ENCODE data around the gene TRAIP. TPM values are rescaled to one million over a fixed set of nuclear protein-coding genes. Genes with fewer than 3 reads are reported as not detected.

Gene TRAIP
- total RNA-seq, 2 donors from 2014 or later = 2.8 to 7.7 TPM

- H3K9me3 ChIP-seq = no peaks in the 10 kb centered on the region
- H3K27ac ChIP-seq = no peak overlapping the region
- no peak overlapping the region for H3K4me3 ChIP-seq
- H3K4me1 ChIP-seq (replicated peaks) = no peaks in the 10 kb centered on the region
- TF ChIP-seq POLR2AphosphoS5 (IDR thresholded peaks at IDR 0.05) (no peak), CTCF (IDR thresholded peaks at IDR 0.05) (no peak), POLR2A (IDR thresholded peaks at IDR 0.05) (no peak)
- intact Hi-C loops (cut with DNase I) = no loop called here
- H3K36me3 ChIP-seq = no peaks in the 10 kb centered on the region
- no peaks in the 10 kb centered on the region for H3K27me3 ChIP-seq (replicated peaks; ENCODE audit: insufficient read depth)
- 46% methylated on average over 6 of the region's 6 CpGs for WGBS
- DNase-seq (ENCODE audit: low spot score) = no peak
Observed at GRCh38 chr3:49882166-49882565, 25.8 kb upstream of the TRAIP start.

GRCh38 chr3:49880581-49881315 lies 24.4 kb upstream of the TRAIP start:
- no peak for TF ChIP-seq POLR2AphosphoS5 (IDR thresholded peaks at IDR 0.05)
- no peak for TF ChIP-seq POLR2A (IDR thresholded peaks at IDR 0.05)
- TF ChIP-seq CTCF (IDR thresholded peaks at IDR 0.05) = no peak
- intact Hi-C loops (cut with DNase I) = no loop called here
- Histone ChIP-seq H3K9me3 (no peaks in the 10 kb centered on the region), H3K27ac (no peak overlapping the region), H3K36me3 (no peaks in the 10 kb centered on the region), H3K4me1 (replicated peaks) (no peaks in the 10 kb centered on the region), H3K27me3 (replicated peaks; ENCODE audit: insufficient read depth) (no peaks in the 10 kb centered on the region), H3K4me3 (no peak overlapping the region)
- no peak for DNase-seq (ENCODE audit: low spot score)
- WGBS = 44% methylated on average over 6 of the region's 6 CpGs

- TF ChIP-seq POLR2AphosphoS5 (IDR thresholded peaks at IDR 0.05) = no peak
- no peak for TF ChIP-seq CTCF (IDR thresholded peaks at IDR 0.05)
- TF ChIP-seq POLR2A (IDR thresholded peaks at IDR 0.05) = no peak
Observed at GRCh38 chr3:49879721-49880120, 23.4 kb upstream of the TRAIP start.

GRCh38 chr3:49878686-49879085 lies 22.3 kb upstream of the TRAIP start:
- no peaks in the 10 kb centered on the region for H3K9me3 ChIP-seq

More at GRCh38 chr3:49879721-49880120, 23.4 kb upstream of the TRAIP start:
- Histone ChIP-seq H3K4me1 (replicated peaks) (no peaks in the 10 kb centered on the region), H3K9me3 (no peaks in the 10 kb centered on the region), H3K27me3 (replicated peaks; ENCODE audit: insufficient read depth) (no peaks in the 10 kb centered on the region), H3K27ac (no peak overlapping the region), H3K4me3 (no peak overlapping the region), H3K36me3 (no peaks in the 10 kb centered on the region)
- intact Hi-C loops (cut with DNase I) = no loop called here
- DNase-seq (ENCODE audit: low spot score) = no peak
- WGBS = 63% methylated on average over 2 of the region's 2 CpGs

More at GRCh38 chr3:49878686-49879085, 22.3 kb upstream of the TRAIP start:
- H3K36me3 ChIP-seq = no peaks in the 10 kb centered on the region
- intact Hi-C loops (cut with DNase I) = no loop called here
- DNase-seq (ENCODE audit: low spot score) = no peak
- H3K27me3 ChIP-seq (replicated peaks; ENCODE audit: insufficient read depth) = no peaks in the 10 kb centered on the region
- H3K4me3 ChIP-seq = no peak overlapping the region
- H3K4me1 ChIP-seq (replicated peaks) = no peaks in the 10 kb centered on the region
- no peak overlapping the region for H3K27ac ChIP-seq
- TF ChIP-seq CTCF (IDR thresholded peaks at IDR 0.05) = no peak
- TF ChIP-seq POLR2AphosphoS5 (IDR thresholded peaks at IDR 0.05) = no peak
- no peak for TF ChIP-seq POLR2A (IDR thresholded peaks at IDR 0.05)

All from prostate gland (tissue), 2 donors.